WTC11 (cell line): ENCODE data around the gene THOP1.

Source experiments
- CTCF ChIP-seq: fragments of 200-600 bp; IDR thresholded peaks from 2 replicates; pipeline ENCODE4 v1.8.0; 2022; ENCODE audit warnings: antibody characterized with exemption
- IRF2 ChIP-seq: sonication (generic); formaldehyde crosslinking; IDR thresholded peaks from 2 replicates; pipeline ENCODE4 v1.8.0; 2022; ENCODE audit warnings: low read depth, missing genetic modification reagents, borderline replicate concordance
- NFE2L1 ChIP-seq: sonication (generic); formaldehyde crosslinking; IDR thresholded peaks from 2 replicates; pipeline ENCODE4 v1.8.1; 2023; ENCODE audit warnings: missing genetic modification reagents
- ZNF232 ChIP-seq: sonication (generic); formaldehyde crosslinking; IDR thresholded peaks from 2 replicates; pipeline ENCODE4 v1.8.0; 2022; ENCODE audit warnings: mild to moderate bottlenecking, missing genetic modification reagents

- TF ChIP-seq CTCF: no peak
- no peak for TF ChIP-seq NFE2L1
- no peak for TF ChIP-seq IRF2 (CRISPR knock-in tag)
- TF ChIP-seq ZNF232: no peak
Measured at GRCh38 chr19:2808129-2808941, 23.0 kb downstream of the THOP1 start.
